GM23338 (cell line): ENCODE results near the gene CACNA1H. TPM values are rescaled to one million over a fixed set of nuclear protein-coding genes. Genes with fewer than 3 reads are reported as not detected.

Experiments
- ATAC-seq: fragments of 200-7000 bp; cut with Tn5 transposase; 3 replicates; pipeline ENCODE4 v1.9.1; 2020
- DNase-seq: peaks from one replicate; pipeline ENCODE4 v3.0.0-alpha.2; 2015; ENCODE audit warnings: low spot score
- H2AFZ ChIP-seq: fragments of 200-600 bp; sonication (generic); 2 replicates; pipeline ENCODE4 v1.8.0; 2016; ENCODE audit warnings: antibody characterized with exemption, mild to moderate bottlenecking, moderate library complexity
- H3F3A ChIP-seq: fragments of 200-600 bp; sonication (generic); replicated peaks from 2 replicates; pipeline ENCODE4 v1.8.0; 2017; ENCODE audit warnings: antibody characterized with exemption, mixed run types, low read depth
- H3K27ac ChIP-seq: fragments of 200-600 bp; sonication (generic); 2 replicates; pipeline ENCODE4 v1.6.1; 2016; ENCODE audit warnings: low read depth
- H3K27me3 ChIP-seq: fragments of 200-600 bp; sonication (generic); 2 replicates; pipeline ENCODE4 v1.8.0; 2016; ENCODE audit warnings: mild to moderate bottlenecking, mixed run types, moderate library complexity; ENCODE audit not compliant: insufficient read depth
- H3K36me3 ChIP-seq: fragments of 200-600 bp; sonication (generic); 2 replicates; pipeline ENCODE4 v1.8.0; 2016; ENCODE audit warnings: mild to moderate bottlenecking; ENCODE audit not compliant: insufficient read depth
- H3K4me1 ChIP-seq: fragments of 200-600 bp; sonication (generic); 2 replicates; pipeline ENCODE4 v1.8.0; 2016; ENCODE audit warnings: mild to moderate bottlenecking, moderate library complexity; ENCODE audit not compliant: insufficient read depth
- H3K4me2 ChIP-seq: fragments of 200-600 bp; sonication (generic); 2 replicates; pipeline ENCODE4 v1.7.1; 2017; ENCODE audit warnings: mixed run types
- H3K4me3 ChIP-seq: fragments of 200-600 bp; sonication (generic); 2 replicates; pipeline ENCODE4 v1.6.1; 2016; ENCODE audit warnings: mixed run types
- H3K79me2 ChIP-seq: fragments of 200-600 bp; sonication (generic); replicated peaks from 2 replicates; pipeline ENCODE4 v1.8.0; 2017; ENCODE audit warnings: mild to moderate bottlenecking; ENCODE audit not compliant: insufficient read depth
- H3K9me2 ChIP-seq: fragments of 200-600 bp; sonication (generic); 2 replicates; pipeline ENCODE4 v1.8.0; 2017; ENCODE audit not compliant: insufficient read depth
- H4K20me1 ChIP-seq: fragments of 200-600 bp; sonication (generic); replicated peaks from 2 replicates; pipeline ENCODE4 v1.8.0; 2017; ENCODE audit warnings: mild to moderate bottlenecking; ENCODE audit not compliant: insufficient read depth
- H3K27ac Mint-ChIP-seq: 2 replicates; pipeline ENCODE4 v1.8.0; 2020; ENCODE audit warnings: inconsistent platforms, mild to moderate bottlenecking, moderate library complexity, mixed read lengths
- H3K27me3 Mint-ChIP-seq: 3 replicates; pipeline ENCODE4 v1.8.0; 2022; ENCODE audit warnings: low read depth, mild to moderate bottlenecking, moderate library complexity, mixed read lengths, inconsistent platforms; ENCODE audit not compliant: insufficient read depth, poor library complexity
- H3K36me3 Mint-ChIP-seq: 3 replicates; pipeline ENCODE4 v1.8.0; 2021; ENCODE audit warnings: low read depth, mild to moderate bottlenecking, inconsistent platforms, moderate library complexity, mixed read lengths
- H3K4me1 Mint-ChIP-seq: 3 replicates; pipeline ENCODE4 v1.8.0; 2020; ENCODE audit warnings: mild to moderate bottlenecking, inconsistent platforms, mixed read lengths
- H3K4me3 Mint-ChIP-seq: 3 replicates; pipeline ENCODE4 v1.8.0; 2021; ENCODE audit warnings: moderate library complexity, mild to moderate bottlenecking, inconsistent platforms, mixed read lengths
- H3K9me3 Mint-ChIP-seq: 3 replicates; pipeline ENCODE4 v1.8.0; 2020; ENCODE audit warnings: moderate library complexity, mild to moderate bottlenecking, inconsistent platforms, mixed read lengths
- CREB1 ChIP-seq: fragments of 250-450 bp; sonication (Bioruptor Pico); IDR thresholded peaks from 2 replicates; pipeline ENCODE4 v1.5.0; 2020; ENCODE audit warnings: low read depth, mild to moderate bottlenecking, moderate library complexity
- EZH2 ChIP-seq: fragments of 200-600 bp; sonication (generic); IDR thresholded peaks from one replicate; pipeline ENCODE4 v1.8.0; 2017; ENCODE audit warnings: antibody characterized with exemption, mild to moderate bottlenecking, low read depth; ENCODE audit not compliant: unreplicated experiment
- EZH2phosphoT487 ChIP-seq: fragments of 200-600 bp; sonication (generic); IDR thresholded peaks from one replicate; pipeline ENCODE4 v1.8.1; 2018; ENCODE audit warnings: antibody characterized with exemption; ENCODE audit not compliant: unreplicated experiment
- JUNB ChIP-seq: IDR thresholded peaks from one replicate; pipeline ENCODE4 v1.6.1; 2016; ENCODE audit warnings: antibody characterized with exemption; ENCODE audit not compliant: unreplicated experiment
- NANOG ChIP-seq: IDR thresholded peaks from 2 replicates; pipeline ENCODE4 v1.6.1; 2016; ENCODE audit warnings: antibody characterized with exemption, borderline replicate concordance
- POLR2AphosphoS5 ChIP-seq: IDR thresholded peaks from 2 replicates; pipeline ENCODE4 v1.6.1; 2016; ENCODE audit warnings: antibody characterized with exemption, low read depth
- STAT1 ChIP-seq: IDR thresholded peaks from one replicate; pipeline ENCODE4 v1.6.1; 2016; ENCODE audit warnings: antibody characterized with exemption; ENCODE audit not compliant: unreplicated experiment
- ZNF114 ChIP-seq: fragments of 250-450 bp; sonication (Bioruptor Pico); IDR thresholded peaks from 2 replicates; pipeline ENCODE4 v1.5.0; 2020; ENCODE audit warnings: mild to moderate bottlenecking, moderate library complexity
- ZNF331 ChIP-seq: fragments of 250-450 bp; sonication (Bioruptor Pico); IDR thresholded peaks from 2 replicates; pipeline ENCODE4 v1.5.0; 2020; ENCODE audit warnings: low read depth, mild to moderate bottlenecking, moderate library complexity
- ZNF462 ChIP-seq: fragments of 250-450 bp; sonication (Bioruptor Pico); IDR thresholded peaks from 2 replicates; pipeline ENCODE4 v1.5.0; 2020; ENCODE audit warnings: mild to moderate bottlenecking, moderate library complexity
- polyA plus RNA-seq: library from polyadenylated mRNA; unstranded; fragments of >200 nt; fragmentation: Nextera tagmentation; extraction: Ambion mirVana; gene quantifications from 2 replicates; pipeline ENCODE4 v1.2.1, GENCODE V29; 2016
- total RNA-seq: library from RNA; depleted of rRNA; stranded (reverse); fragments of >200 nt; shearing (Covaris generic); gene quantifications from 2 replicates; pipeline ENCODE4 v1.2.3, GENCODE V29; 2014
- TF ChIP-seq, protein P1 (sequence below): IDR thresholded peaks from 2 replicates; pipeline ENCODE4 v1.6.1; 2016; ENCODE audit warnings: antibody characterized with exemption
- TF ChIP-seq, protein P2 (sequence below), 2 experiments: fragments of 200-600 bp in 1 of 2; sonication (generic) in 1 of 2; conservative IDR thresholded peaks; 2 replicates each; pipeline versions ENCODE4 v1.5.1 to v1.6.1; 2016 to 2017; ENCODE audit warnings: antibody characterized with exemption in 2 of 2, low read depth in 2 of 2, mild to moderate bottlenecking in 2 of 2, moderate library complexity in 1 of 2
- TF ChIP-seq, protein P3 (sequence below): IDR thresholded peaks from one replicate; pipeline ENCODE4 v1.6.1; 2018; ENCODE audit warnings: antibody characterized with exemption; ENCODE audit not compliant: unreplicated experiment

The CACNA1H gene
- total and polyA plus RNA-seq, 2 experiments from 2014 or later: 3.5 to 43.3 TPM

DNA sequence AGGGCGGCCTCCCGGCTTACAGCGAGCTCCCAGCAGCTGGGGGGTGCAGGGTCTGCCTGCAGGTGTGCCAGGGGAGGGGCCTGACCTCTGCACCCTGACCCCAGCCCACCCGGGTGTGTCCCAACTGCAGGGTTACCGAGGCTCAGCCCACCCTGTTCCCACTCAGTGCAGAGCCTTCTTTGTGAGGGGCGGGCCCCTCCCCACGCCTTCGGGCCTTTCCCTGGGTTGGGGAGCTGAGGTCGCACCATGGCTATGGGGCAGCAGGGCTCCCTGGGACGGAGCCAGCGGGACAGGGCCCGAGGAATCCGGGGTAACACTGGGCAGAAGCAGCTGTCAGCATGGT, 17.1 kb downstream of the CACNA1H start:
- Mint-ChIP-seq H3K27ac (no peak overlapping the region), H3K27me3 (peaks cover 2% of the 10 kb centered on the region), H3K4me3 (no peak overlapping the region), H3K36me3 (no peaks in the 10 kb centered on the region), H3K4me1 (no peaks in the 10 kb centered on the region), H3K9me3 (no peaks in the 10 kb centered on the region)
- Histone ChIP-seq H3K27ac (no peak overlapping the region), H3K36me3 (no peaks in the 10 kb centered on the region), H2AFZ (no peak overlapping the region), H3F3A (no peaks in the 10 kb centered on the region; the same call in 1 of the 2 replicates), H3K4me3 (no peak overlapping the region), H3K4me1 (no peaks in the 10 kb centered on the region), H3K9me2 (no peaks in the 10 kb centered on the region), H3K27me3 (no peaks in the 10 kb centered on the region), H4K20me1 (peaks cover 11% of the 10 kb centered on the region; the same call in 1 of the 2 replicates), H3K79me2 (peaks cover 14% of the 10 kb centered on the region), H3K4me2 (no peak overlapping the region)
- TF ChIP-seq NANOG (no peak), EZH2 (no peak), JUNB (no peak), STAT1 (no peak), ZNF114 (CRISPR knock-in tag) (no peak), EZH2phosphoT487 (no peak), ZNF462 (CRISPR knock-in tag) (no peak), POLR2AphosphoS5 (no peak), CREB1 (CRISPR knock-in tag) (no peak), ZNF331 (CRISPR knock-in tag) (no peak)
- TF ChIP-seq, protein P1, sequence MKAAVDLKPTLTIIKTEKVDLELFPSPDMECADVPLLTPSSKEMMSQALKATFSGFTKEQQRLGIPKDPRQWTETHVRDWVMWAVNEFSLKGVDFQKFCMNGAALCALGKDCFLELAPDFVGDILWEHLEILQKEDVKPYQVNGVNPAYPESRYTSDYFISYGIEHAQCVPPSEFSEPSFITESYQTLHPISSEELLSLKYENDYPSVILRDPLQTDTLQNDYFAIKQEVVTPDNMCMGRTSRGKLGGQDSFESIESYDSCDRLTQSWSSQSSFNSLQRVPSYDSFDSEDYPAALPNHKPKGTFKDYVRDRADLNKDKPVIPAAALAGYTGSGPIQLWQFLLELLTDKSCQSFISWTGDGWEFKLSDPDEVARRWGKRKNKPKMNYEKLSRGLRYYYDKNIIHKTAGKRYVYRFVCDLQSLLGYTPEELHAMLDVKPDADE: no peak
- TF ChIP-seq, protein P2, sequence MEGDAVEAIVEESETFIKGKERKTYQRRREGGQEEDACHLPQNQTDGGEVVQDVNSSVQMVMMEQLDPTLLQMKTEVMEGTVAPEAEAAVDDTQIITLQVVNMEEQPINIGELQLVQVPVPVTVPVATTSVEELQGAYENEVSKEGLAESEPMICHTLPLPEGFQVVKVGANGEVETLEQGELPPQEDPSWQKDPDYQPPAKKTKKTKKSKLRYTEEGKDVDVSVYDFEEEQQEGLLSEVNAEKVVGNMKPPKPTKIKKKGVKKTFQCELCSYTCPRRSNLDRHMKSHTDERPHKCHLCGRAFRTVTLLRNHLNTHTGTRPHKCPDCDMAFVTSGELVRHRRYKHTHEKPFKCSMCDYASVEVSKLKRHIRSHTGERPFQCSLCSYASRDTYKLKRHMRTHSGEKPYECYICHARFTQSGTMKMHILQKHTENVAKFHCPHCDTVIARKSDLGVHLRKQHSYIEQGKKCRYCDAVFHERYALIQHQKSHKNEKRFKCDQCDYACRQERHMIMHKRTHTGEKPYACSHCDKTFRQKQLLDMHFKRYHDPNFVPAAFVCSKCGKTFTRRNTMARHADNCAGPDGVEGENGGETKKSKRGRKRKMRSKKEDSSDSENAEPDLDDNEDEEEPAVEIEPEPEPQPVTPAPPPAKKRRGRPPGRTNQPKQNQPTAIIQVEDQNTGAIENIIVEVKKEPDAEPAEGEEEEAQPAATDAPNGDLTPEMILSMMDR (conservative IDR thresholded peaks at IDR 0.05; ENCODE audit: low read depth in 2 of 2): no peak
- TF ChIP-seq, protein P3, sequence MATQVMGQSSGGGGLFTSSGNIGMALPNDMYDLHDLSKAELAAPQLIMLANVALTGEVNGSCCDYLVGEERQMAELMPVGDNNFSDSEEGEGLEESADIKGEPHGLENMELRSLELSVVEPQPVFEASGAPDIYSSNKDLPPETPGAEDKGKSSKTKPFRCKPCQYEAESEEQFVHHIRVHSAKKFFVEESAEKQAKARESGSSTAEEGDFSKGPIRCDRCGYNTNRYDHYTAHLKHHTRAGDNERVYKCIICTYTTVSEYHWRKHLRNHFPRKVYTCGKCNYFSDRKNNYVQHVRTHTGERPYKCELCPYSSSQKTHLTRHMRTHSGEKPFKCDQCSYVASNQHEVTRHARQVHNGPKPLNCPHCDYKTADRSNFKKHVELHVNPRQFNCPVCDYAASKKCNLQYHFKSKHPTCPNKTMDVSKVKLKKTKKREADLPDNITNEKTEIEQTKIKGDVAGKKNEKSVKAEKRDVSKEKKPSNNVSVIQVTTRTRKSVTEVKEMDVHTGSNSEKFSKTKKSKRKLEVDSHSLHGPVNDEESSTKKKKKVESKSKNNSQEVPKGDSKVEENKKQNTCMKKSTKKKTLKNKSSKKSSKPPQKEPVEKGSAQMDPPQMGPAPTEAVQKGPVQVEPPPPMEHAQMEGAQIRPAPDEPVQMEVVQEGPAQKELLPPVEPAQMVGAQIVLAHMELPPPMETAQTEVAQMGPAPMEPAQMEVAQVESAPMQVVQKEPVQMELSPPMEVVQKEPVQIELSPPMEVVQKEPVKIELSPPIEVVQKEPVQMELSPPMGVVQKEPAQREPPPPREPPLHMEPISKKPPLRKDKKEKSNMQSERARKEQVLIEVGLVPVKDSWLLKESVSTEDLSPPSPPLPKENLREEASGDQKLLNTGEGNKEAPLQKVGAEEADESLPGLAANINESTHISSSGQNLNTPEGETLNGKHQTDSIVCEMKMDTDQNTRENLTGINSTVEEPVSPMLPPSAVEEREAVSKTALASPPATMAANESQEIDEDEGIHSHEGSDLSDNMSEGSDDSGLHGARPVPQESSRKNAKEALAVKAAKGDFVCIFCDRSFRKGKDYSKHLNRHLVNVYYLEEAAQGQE: no peak
- peak; percentile 14 for ATAC-seq
- no peak for DNase-seq
